WERI-Rb-1 (cell line): ENCODE data around the gene WIPI1.
"Not testable (repeated sequence)": the region's sequence is repeated elsewhere in the genome, so short reads cannot be mapped to it uniquely, and the experiment has no call there.

Experiments used
- DNase-seq: peaks from one replicate; pipeline ENCODE4 v3.0.0-alpha.2; 2020
- H3K27ac ChIP-seq: fragments of 250-450 bp; sonication (Bioruptor Pico); 2 replicates; pipeline ENCODE4 v1.5.1; 2020; ENCODE audit warnings: mild to moderate bottlenecking, moderate library complexity
- H3K27me3 ChIP-seq: fragments of 250-450 bp; sonication (Bioruptor Pico); 2 replicates; pipeline ENCODE4 v1.5.1; 2021; ENCODE audit warnings: mild to moderate bottlenecking, low read depth, moderate library complexity; ENCODE audit not compliant: insufficient read depth, severe bottlenecking
- H3K36me3 ChIP-seq: fragments of 250-450 bp; sonication (Bioruptor Pico); 2 replicates; pipeline ENCODE4 v1.5.1; 2020; ENCODE audit warnings: mild to moderate bottlenecking, moderate library complexity
- H3K4me3 ChIP-seq: 2 replicates; pipeline ENCODE4 v1.5.1; 2011; ENCODE audit warnings: low read depth, mild to moderate bottlenecking, control low read depth, low read length
- H3K9me3 ChIP-seq: fragments of 250-450 bp; sonication (Bioruptor Pico); 2 replicates; pipeline ENCODE4 v1.5.1; 2021; ENCODE audit warnings: mild to moderate bottlenecking, moderate library complexity; ENCODE audit not compliant: severe bottlenecking
- TF ChIP-seq, protein P1 (sequence below): IDR thresholded peaks from 2 replicates; pipeline ENCODE4 v1.5.1; 2011; ENCODE audit warnings: low read depth, mild to moderate bottlenecking, control low read depth, inconsistent platforms, low read length

The WIPI1 gene

DNA sequence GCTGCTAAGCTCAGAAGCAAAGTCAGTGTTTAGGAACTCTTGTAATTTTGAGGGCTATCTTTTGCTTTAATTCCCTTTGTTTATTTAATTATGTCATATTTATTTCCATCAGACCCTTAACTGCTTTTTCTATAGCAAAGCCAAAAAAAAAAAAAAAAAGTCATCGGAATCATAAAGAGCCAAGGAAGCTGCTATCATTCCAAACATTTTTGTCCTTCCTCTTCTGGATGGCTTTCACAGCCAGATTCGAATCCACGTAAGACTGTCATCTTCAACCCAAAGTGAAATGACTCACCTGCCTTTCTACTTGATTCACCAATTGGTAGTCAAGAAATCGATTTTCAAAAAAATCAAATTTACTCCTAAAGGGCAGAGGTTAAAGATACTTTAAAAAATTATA lies 38.4 kb downstream of the WIPI1 start:
- TF ChIP-seq, protein P1, sequence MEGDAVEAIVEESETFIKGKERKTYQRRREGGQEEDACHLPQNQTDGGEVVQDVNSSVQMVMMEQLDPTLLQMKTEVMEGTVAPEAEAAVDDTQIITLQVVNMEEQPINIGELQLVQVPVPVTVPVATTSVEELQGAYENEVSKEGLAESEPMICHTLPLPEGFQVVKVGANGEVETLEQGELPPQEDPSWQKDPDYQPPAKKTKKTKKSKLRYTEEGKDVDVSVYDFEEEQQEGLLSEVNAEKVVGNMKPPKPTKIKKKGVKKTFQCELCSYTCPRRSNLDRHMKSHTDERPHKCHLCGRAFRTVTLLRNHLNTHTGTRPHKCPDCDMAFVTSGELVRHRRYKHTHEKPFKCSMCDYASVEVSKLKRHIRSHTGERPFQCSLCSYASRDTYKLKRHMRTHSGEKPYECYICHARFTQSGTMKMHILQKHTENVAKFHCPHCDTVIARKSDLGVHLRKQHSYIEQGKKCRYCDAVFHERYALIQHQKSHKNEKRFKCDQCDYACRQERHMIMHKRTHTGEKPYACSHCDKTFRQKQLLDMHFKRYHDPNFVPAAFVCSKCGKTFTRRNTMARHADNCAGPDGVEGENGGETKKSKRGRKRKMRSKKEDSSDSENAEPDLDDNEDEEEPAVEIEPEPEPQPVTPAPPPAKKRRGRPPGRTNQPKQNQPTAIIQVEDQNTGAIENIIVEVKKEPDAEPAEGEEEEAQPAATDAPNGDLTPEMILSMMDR, result no peak
- Histone ChIP-seq H3K27ac (no peak overlapping the region), H3K27me3 (no peaks in the 10 kb centered on the region), H3K9me3 (peaks cover 3% of the 10 kb centered on the region), H3K4me3 (no peak overlapping the region), H3K36me3 (no peaks in the 10 kb centered on the region)
- DNase-seq, result no peak

DNA sequence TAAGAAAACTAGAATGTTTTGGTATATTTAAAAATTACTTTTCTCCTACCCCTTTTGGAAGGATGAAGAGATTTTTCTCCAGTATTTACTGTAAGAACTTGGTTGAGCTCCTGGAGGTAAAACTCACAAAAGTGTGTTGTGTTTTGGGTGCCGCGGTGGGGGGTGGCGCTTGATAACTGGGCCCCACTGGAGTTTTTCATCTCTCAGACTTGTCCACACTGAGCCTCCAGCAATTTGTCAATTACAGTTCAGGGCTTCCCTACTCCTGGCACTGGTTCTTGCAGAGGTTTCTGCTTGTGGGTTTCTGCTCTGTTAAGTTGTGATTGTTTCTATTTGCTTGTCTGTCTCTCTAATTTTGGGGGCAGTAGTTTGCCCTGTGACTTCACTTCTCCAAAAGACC lies 40.0 kb downstream of the WIPI1 start:
- DNase-seq, result no peak
- TF ChIP-seq, protein P1, result no peak
- peaks cover 5% of the 10 kb centered on the region for H3K9me3 ChIP-seq
- no peaks in the 10 kb centered on the region for H3K27me3 ChIP-seq
- no peaks in the 10 kb centered on the region for H3K36me3 ChIP-seq
- H3K4me3 ChIP-seq, result no peak overlapping the region
- H3K27ac ChIP-seq, result no peak overlapping the region

DNA sequence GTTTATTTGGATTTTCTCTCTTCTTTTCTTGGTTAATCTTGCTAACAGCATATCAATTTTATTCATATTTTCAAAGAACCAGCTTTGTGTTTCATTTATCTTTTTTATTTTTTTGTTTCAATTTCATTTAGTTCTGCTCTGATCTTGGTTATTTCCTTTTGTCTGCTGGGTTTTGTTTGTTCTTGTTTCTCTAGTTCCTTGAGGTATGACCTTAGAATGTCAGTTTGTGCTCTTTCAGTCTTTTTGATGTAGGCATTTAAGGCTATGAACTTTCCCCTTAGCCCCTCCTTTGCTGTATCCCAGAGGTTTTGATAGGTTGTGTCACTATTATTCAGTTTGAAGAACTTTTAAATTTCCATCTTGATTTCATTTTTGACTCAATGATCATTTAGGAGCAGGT lies 42.4 kb downstream of the WIPI1 start:
- H3K36me3 ChIP-seq, H3K4me3 ChIP-seq, H3K27ac ChIP-seq, DNase-seq, H3K9me3 ChIP-seq, H3K27me3 ChIP-seq: not testable (repeated sequence)

DNA sequence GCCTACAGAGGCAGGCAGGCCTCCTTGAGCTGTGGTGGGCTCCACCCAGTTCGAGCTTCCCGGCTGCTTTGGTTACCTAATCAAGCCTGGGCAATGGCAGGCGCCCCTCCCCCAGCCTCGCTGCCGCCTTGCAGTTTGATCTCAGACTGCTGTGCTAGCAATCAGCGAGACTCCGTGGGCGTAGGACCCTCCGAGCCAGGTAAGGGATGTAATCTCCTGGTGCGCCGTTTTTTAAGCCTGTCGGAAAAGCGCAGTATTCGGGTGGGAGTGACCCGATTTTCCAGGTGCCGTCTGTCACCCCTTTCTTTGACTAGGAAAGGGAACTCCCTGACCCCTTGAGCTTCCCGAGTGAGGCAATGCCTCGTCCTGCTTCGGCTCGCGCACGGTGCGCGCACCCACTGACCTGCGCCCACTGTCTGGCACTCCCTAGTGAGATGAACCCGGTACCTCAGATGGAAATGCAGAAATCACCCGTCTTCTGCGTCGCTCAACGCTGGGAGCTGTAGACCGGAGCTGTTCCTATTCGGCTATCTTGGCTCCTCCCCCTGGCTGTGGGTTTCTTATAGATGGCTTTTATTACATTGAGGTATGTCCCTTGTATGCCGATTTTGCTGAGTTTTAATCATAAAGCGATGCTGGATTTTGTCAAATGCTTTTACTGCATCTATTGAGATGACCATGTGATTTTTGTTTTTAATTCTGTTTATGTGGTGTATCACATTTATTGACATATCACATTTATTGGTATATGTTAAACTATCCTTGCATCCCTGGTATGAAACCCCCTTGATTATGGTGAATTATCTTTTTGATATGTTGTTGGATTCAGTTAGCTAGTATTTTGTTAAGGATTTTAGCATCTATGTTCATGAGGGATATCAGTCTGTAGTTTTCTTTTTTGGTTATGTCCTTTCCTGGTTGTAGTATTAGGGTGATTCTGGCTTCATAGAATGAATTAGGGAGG lies 43.4 kb downstream of the WIPI1 start:
- DNase-seq, H3K36me3 ChIP-seq, H3K27me3 ChIP-seq, H3K9me3 ChIP-seq, H3K27ac ChIP-seq, H3K4me3 ChIP-seq: not testable (repeated sequence)

DNA sequence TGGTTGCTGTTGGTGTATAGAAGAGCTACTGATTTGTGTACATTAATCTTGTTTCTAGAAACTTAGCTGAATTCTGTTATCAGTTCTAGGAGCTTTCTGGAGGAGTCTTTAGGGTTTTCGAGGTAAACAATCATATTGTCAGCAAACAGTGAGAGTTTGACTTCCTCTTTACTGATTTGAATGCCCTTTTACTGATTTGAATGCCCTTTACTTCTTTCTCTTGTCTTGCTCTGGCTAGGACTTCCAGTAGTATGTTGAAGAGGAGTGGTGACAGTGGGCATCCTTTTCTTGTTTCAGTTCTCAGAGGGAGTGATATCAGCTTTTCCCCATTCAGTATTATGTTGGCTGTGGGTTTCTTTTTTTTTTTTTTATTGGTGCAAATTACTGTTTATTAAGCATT lies 49.6 kb downstream of the WIPI1 start:
- not testable (repeated sequence) for DNase-seq, H3K4me3 ChIP-seq, H3K9me3 ChIP-seq, H3K36me3 ChIP-seq, H3K27ac ChIP-seq, H3K27me3 ChIP-seq

DNA sequence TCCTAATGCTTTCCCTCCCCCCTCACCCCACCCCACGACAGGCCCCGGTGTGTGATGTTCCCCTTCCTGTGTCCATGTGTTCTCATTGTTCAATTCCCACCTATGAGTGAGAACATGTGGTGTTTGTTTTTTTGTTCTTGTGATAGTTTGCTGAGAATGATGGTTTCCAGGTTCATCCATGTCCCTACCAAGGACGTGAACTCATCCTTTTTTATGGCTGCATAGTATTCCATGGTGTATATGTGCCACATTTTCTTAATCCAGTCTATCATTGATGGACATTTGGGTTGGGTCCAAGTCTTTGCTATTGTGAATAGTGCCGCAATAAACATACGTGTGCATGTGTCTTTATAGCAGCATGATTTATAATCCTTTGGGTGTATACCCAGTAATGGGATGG lies 53.5 kb downstream of the WIPI1 start:
- not testable (repeated sequence) for DNase-seq, H3K4me3 ChIP-seq, H3K27ac ChIP-seq, H3K36me3 ChIP-seq, H3K27me3 ChIP-seq, H3K9me3 ChIP-seq

DNA sequence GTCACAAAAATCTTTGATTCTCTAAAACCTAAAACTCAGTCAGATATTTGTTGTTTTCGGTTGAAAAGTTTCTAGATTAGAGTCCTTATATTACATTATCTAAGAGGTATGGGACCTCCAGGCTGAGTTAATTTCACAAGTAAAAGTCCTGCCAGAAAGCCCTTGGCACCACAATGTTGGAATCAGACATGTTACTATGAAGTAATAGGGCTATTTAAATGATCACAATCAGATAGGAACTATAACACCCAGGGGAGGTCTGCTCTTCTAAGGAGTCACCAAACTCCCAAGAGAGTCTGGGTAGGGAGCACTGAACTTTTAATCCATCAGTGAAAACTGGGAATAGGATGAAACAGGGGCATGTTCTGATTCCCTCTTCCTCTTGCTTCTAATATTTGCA lies 54.2 kb downstream of the WIPI1 start:
- no peak overlapping the region for H3K4me3 ChIP-seq
- H3K27ac ChIP-seq, result no peak overlapping the region
- no peaks in the 10 kb centered on the region for H3K27me3 ChIP-seq
- DNase-seq, result no peak
- TF ChIP-seq, protein P1, result no peak
- no peaks in the 10 kb centered on the region for H3K36me3 ChIP-seq
- peaks cover 2% of the 10 kb centered on the region for H3K9me3 ChIP-seq

DNA sequence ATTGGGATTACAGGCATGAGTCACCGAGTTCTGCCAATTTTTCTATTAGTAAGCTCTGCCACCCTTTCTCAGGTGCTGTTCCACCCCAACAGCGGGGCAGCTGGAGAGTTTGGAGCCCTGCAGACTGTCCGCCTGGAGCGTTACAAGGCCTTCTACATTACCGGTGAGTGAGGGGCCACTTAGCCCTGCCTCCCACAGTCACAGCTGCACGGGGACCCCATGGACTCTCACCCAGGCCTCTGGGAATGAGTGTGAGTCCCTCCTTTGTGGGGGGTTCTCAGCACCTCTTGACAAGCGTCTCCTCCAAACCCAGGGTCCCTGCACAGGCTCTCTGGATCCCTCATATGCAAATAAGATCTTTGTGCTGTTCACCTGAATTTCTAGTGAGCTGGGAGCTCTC lies 56.0 kb downstream of the WIPI1 start:
- DNase-seq, result no peak
- H3K9me3 ChIP-seq, result peaks cover 2% of the 10 kb centered on the region
- no peaks in the 10 kb centered on the region for H3K27me3 ChIP-seq
- no peaks in the 10 kb centered on the region for H3K36me3 ChIP-seq
- H3K4me3 ChIP-seq, result no peak overlapping the region
- no peak overlapping the region for H3K27ac ChIP-seq
- TF ChIP-seq, protein P1, result no peak
